Nephron progenitor cell (in vitro differentiated cells): Measurements from ENCODE around the gene CTNNA2.

Experiments used
- DNase-seq: peaks from one replicate; pipeline ENCODE4 v3.0.0; 2021
- H3K27ac Mint-ChIP-seq: 2 replicates; pipeline ENCODE4 v1.8.0; 2021; ENCODE audit warnings: mild to moderate bottlenecking, moderate library complexity, mixed read lengths
- H3K27me3 Mint-ChIP-seq: 2 replicates; pipeline ENCODE4 v1.8.0; 2021; ENCODE audit warnings: mild to moderate bottlenecking, low read depth, mixed read lengths; ENCODE audit not compliant: poor library complexity
- H3K36me3 Mint-ChIP-seq: 2 replicates; pipeline ENCODE4 v1.8.0; 2021; ENCODE audit warnings: low read depth, mixed read lengths
- H3K4me1 Mint-ChIP-seq: 2 replicates; pipeline ENCODE4 v1.8.0; 2021; ENCODE audit warnings: mixed read lengths
- H3K4me3 Mint-ChIP-seq: 2 replicates; pipeline ENCODE4 v1.8.0; 2021; ENCODE audit warnings: mild to moderate bottlenecking, moderate library complexity, mixed read lengths
- H3K9me3 Mint-ChIP-seq: 2 replicates; pipeline ENCODE4 v1.8.0; 2021; ENCODE audit warnings: mild to moderate bottlenecking, moderate library complexity, mixed read lengths
- CTCF ChIP-seq: fragments of 200-600 bp; sonication (generic); IDR thresholded peaks from 2 replicates; pipeline ENCODE4 v1.5.0; 2021; ENCODE audit warnings: antibody characterized with exemption

CTNNA2 gene

GRCh38 chr2:80002112-80002511, 489.3 kb downstream of the CTNNA2 start:
- H3K4me1 Mint-ChIP-seq: peaks cover 8% of the 10 kb centered on the region
- peaks cover 11% of the 10 kb centered on the region for H3K27me3 Mint-ChIP-seq
- TF ChIP-seq CTCF: no peak
- no peaks in the 10 kb centered on the region for H3K9me3 Mint-ChIP-seq
- no peak overlapping the region for H3K4me3 Mint-ChIP-seq
- H3K27ac Mint-ChIP-seq: no peak overlapping the region
- DNase-seq: no peak
- no peaks in the 10 kb centered on the region for H3K36me3 Mint-ChIP-seq

- DNase-seq: no peak
- no peak for TF ChIP-seq CTCF
- no peaks in the 10 kb centered on the region for H3K36me3 Mint-ChIP-seq
- no peaks in the 10 kb centered on the region for H3K9me3 Mint-ChIP-seq
- H3K4me1 Mint-ChIP-seq: peaks cover 11% of the 10 kb centered on the region
- no peak overlapping the region for H3K4me3 Mint-ChIP-seq
- no peak overlapping the region for H3K27ac Mint-ChIP-seq
- peaks cover 11% of the 10 kb centered on the region for H3K27me3 Mint-ChIP-seq
Observed at GRCh38 chr2:80002568-80003157, 489.8 kb downstream of the CTNNA2 start.

- TF ChIP-seq CTCF: no peak
Observed at GRCh38 chr2:80007777-80008503, 495.1 kb downstream of the CTNNA2 start.

GRCh38 chr2:80008596-80008995, 495.7 kb downstream of the CTNNA2 start:
- Mint-ChIP-seq H3K9me3 (no peaks in the 10 kb centered on the region), H3K4me1 (peaks cover 13% of the 10 kb centered on the region), H3K27me3 (peaks cover 27% of the 10 kb centered on the region), H3K27ac (no peak overlapping the region), H3K36me3 (no peaks in the 10 kb centered on the region), H3K4me3 (no peak overlapping the region)
- DNase-seq: no peak
- TF ChIP-seq CTCF: no peak

More at GRCh38 chr2:80007777-80008503, 495.1 kb downstream of the CTNNA2 start:
- Mint-ChIP-seq H3K9me3 (no peaks in the 10 kb centered on the region), H3K4me3 (no peak overlapping the region), H3K27me3 (peaks cover 29% of the 10 kb centered on the region), H3K36me3 (no peaks in the 10 kb centered on the region), H3K27ac (no peak overlapping the region), H3K4me1 (peaks cover 13% of the 10 kb centered on the region)
- DNase-seq: no peak

GRCh38 chr2:80009211-80009610, 496.4 kb downstream of the CTNNA2 start:
- Mint-ChIP-seq H3K4me3 (no peak overlapping the region), H3K36me3 (no peaks in the 10 kb centered on the region), H3K27ac (no peak overlapping the region), H3K27me3 (peaks cover 27% of the 10 kb centered on the region), H3K4me1 (peaks cover 13% of the 10 kb centered on the region), H3K9me3 (no peaks in the 10 kb centered on the region)
- TF ChIP-seq CTCF: no peak
- no peak for DNase-seq

- H3K9me3 Mint-ChIP-seq: no peaks in the 10 kb centered on the region
- H3K4me1 Mint-ChIP-seq: peaks cover 13% of the 10 kb centered on the region
- H3K4me3 Mint-ChIP-seq: no peak overlapping the region
- H3K36me3 Mint-ChIP-seq: no peaks in the 10 kb centered on the region
- H3K27me3 Mint-ChIP-seq: peaks cover 21% of the 10 kb centered on the region
- no peak overlapping the region for H3K27ac Mint-ChIP-seq
- TF ChIP-seq CTCF: no peak
- no peak for DNase-seq
Observed at GRCh38 chr2:80012061-80012460, 499.2 kb downstream of the CTNNA2 start.
